ENCODE measurements around the gene GSTM2. TPM values are rescaled to one million over a fixed set of nuclear protein-coding genes. Genes with fewer than 3 reads are reported as not detected.

The GSTM2 gene
- total RNA-seq, 2 donors from 2014 or later: 18.4 to 30.3 TPM

- no peak overlapping the region for H3K9ac ChIP-seq (ENCODE audit: extremely low read depth, low read length, poor library complexity, severe bottlenecking)
- Mint-ChIP-seq H3K4me1 (no peaks in the 10 kb centered on the region), H3K4me3 (no peak overlapping the region), H3K36me3 (ENCODE audit: low read depth) (no peaks in the 10 kb centered on the region), H3K27ac (no peak overlapping the region), H3K27me3 (ENCODE audit: insufficient read depth) (peaks cover 3% of the 10 kb centered on the region), H3K9me3 (peaks cover 29% of the 10 kb centered on the region)
- no peak overlapping the region for H3K4me3 ChIP-seq (ENCODE audit: low read length)
- WGBS, 2 experiments (ENCODE audit: insufficient coverage in 1 of 2, insufficient read length in 1 of 2): 89 to 92% methylated on average over 11 to 22 of the region's 22 CpGs
- no peaks in the 10 kb centered on the region for H3K4me1 ChIP-seq (ENCODE audit: control insufficient read depth, insufficient read depth, low read length)
- H3K36me3 ChIP-seq (ENCODE audit: control insufficient read depth, insufficient read depth, low read length): no peaks in the 10 kb centered on the region
- TF ChIP-seq CTCF (conservative IDR thresholded peaks at IDR 0.05): no peak
- H3K27me3 ChIP-seq (ENCODE audit: control insufficient read depth, insufficient read depth, low read length, poor library complexity, severe bottlenecking): no peaks in the 10 kb centered on the region
- no peak for DNase-seq
- H3K27ac ChIP-seq (ENCODE audit: low read depth, low read length): no peak overlapping the region
- H3K9me3 ChIP-seq (ENCODE audit: control insufficient read depth, low read length): peaks cover 17% of the 10 kb centered on the region
Observed at GRCh38 chr1:109712321-109712864, 44.5 kb downstream of the GSTM2 start.

DNA sequence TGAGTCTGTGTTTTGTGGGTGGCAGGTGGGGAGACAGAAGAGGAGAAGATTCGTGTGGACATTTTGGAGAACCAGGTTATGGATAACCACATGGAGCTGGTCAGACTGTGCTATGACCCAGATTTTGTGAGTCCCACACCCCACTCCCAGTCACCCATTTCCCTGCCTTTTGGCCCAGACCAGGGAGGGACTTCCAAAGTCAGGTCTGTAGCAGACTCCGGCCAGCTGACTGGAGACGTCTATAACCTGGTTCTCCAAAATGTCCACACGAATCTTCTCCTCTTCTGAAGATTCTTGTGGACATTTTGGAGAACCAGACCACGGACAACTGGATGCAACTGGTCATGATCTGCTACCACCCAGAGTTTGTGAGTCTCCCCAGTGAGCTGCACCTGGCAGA lies 45.8 kb downstream of the GSTM2 start:
- H3K27me3 Mint-ChIP-seq (ENCODE audit: insufficient read depth): peaks cover 5% of the 10 kb centered on the region
- Histone ChIP-seq H3K9me3 (ENCODE audit: control insufficient read depth, low read length) (peaks cover 7% of the 10 kb centered on the region), H3K4me3 (ENCODE audit: low read length) (no peak overlapping the region), H3K4me1 (ENCODE audit: control insufficient read depth, insufficient read depth, low read length) (no peaks in the 10 kb centered on the region), H3K27me3 (ENCODE audit: control insufficient read depth, insufficient read depth, low read length, poor library complexity, severe bottlenecking) (no peaks in the 10 kb centered on the region), H3K9ac (ENCODE audit: extremely low read depth, low read length, poor library complexity, severe bottlenecking) (no peak overlapping the region), H3K27ac (ENCODE audit: low read depth, low read length) (no peak overlapping the region), H3K36me3 (ENCODE audit: control insufficient read depth, insufficient read depth, low read length) (no peaks in the 10 kb centered on the region)
- no peaks in the 10 kb centered on the region for H3K4me1 Mint-ChIP-seq
- H3K27ac Mint-ChIP-seq: no peak overlapping the region
- peaks cover 17% of the 10 kb centered on the region for H3K9me3 Mint-ChIP-seq
- no peak overlapping the region for H3K4me3 Mint-ChIP-seq
- WGBS, 2 experiments (ENCODE audit: insufficient coverage in 1 of 2, insufficient read length in 1 of 2): 89 to 97% methylated on average over 4 to 5 of the region's 5 CpGs
- DNase-seq: no peak
- no peak for TF ChIP-seq CTCF (conservative IDR thresholded peaks at IDR 0.05)
- no peaks in the 10 kb centered on the region for H3K36me3 Mint-ChIP-seq (ENCODE audit: low read depth)

DNA sequence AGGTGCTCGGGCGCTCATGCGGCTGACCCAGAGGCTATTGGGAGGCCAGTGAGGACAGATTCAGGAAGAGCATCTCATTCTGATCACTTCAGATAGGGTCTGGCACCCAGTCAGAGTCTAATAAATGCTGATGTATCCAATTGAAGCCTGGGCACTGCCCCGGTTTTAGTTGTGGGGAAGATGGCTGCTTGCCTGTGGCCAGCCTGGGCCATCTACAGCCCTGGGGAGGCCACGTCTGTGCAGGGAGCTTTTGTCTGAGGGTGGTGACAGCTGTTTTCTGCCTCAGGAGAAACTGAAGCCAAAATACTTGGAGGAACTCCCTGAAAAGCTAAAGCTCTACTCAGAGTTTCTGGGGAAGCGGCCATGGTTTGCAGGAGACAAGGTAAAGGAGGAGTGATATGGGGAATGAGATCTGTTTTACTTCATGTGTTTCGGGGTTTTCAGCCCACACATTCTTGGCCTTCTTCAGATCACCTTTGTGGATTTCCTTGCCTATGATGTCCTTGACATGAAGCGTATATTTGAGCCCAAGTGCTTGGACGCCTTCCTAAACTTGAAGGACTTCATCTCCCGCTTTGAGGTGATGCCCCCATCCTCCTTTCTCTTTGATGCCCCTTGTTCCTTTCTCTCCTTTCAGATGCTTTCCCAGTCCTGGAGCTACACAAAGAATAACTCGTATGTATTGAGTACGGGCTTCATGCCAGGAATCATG lies 47.0 kb downstream of the GSTM2 start:
- no peak for TF ChIP-seq CTCF (conservative IDR thresholded peaks at IDR 0.05)
- DNase-seq: no peak
- no peaks in the 10 kb centered on the region for H3K4me1 Mint-ChIP-seq
- Histone ChIP-seq H3K4me1 (ENCODE audit: control insufficient read depth, insufficient read depth, low read length) (no peaks in the 10 kb centered on the region), H3K36me3 (ENCODE audit: control insufficient read depth, insufficient read depth, low read length) (no peaks in the 10 kb centered on the region), H3K4me3 (ENCODE audit: low read length) (no peak overlapping the region), H3K9me3 (ENCODE audit: control insufficient read depth, low read length) (no peaks in the 10 kb centered on the region), H3K27ac (ENCODE audit: low read depth, low read length) (no peak overlapping the region), H3K9ac (ENCODE audit: extremely low read depth, low read length, poor library complexity, severe bottlenecking) (no peak overlapping the region), H3K27me3 (ENCODE audit: control insufficient read depth, insufficient read depth, low read length, poor library complexity, severe bottlenecking) (no peaks in the 10 kb centered on the region)
- no peaks in the 10 kb centered on the region for H3K36me3 Mint-ChIP-seq (ENCODE audit: low read depth)
- H3K9me3 Mint-ChIP-seq: peaks cover 6% of the 10 kb centered on the region
- peaks cover 5% of the 10 kb centered on the region for H3K27me3 Mint-ChIP-seq (ENCODE audit: insufficient read depth)
- WGBS, 2 experiments (ENCODE audit: insufficient coverage in 1 of 2, insufficient read length in 1 of 2): 92 to 98% methylated on average over 8 to 12 of the region's 12 CpGs
- no peak overlapping the region for H3K4me3 Mint-ChIP-seq
- no peak overlapping the region for H3K27ac Mint-ChIP-seq

Measured in endodermal cell (in vitro differentiated cells).